ENCODE results near the gene COL10A1.

COL10A1 gene

DNA sequence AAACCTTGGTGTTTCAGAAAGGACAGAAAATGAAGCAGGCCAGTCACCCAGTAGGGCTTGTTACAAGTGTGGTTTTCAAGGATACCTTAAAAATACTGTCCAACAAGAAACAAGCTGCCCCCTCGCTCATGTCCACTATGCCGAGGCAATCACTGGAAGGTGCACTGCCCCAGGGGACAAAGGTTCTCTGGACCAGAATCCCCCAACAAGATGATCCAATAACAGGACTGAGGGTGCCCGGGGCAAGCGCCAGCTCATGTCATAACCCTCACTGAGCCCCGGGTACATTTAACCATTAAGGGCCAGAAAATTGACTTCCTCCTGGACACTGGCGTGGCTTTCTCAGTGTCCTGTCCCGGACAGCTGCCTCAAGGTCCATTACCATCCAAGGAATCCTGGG is 31.9 kb downstream of the COL10A1 start:
- no peak for DNase-seq (ENCODE audit: low read depth)
- in situ Hi-C loops (cut with HindIII; ENCODE audit: low sequenced_read_pairs) = no loop called here
- H3K4me3 ChIP-seq (ENCODE audit: low read depth, low read length) = no peak overlapping the region
- TF ChIP-seq, protein P1, sequence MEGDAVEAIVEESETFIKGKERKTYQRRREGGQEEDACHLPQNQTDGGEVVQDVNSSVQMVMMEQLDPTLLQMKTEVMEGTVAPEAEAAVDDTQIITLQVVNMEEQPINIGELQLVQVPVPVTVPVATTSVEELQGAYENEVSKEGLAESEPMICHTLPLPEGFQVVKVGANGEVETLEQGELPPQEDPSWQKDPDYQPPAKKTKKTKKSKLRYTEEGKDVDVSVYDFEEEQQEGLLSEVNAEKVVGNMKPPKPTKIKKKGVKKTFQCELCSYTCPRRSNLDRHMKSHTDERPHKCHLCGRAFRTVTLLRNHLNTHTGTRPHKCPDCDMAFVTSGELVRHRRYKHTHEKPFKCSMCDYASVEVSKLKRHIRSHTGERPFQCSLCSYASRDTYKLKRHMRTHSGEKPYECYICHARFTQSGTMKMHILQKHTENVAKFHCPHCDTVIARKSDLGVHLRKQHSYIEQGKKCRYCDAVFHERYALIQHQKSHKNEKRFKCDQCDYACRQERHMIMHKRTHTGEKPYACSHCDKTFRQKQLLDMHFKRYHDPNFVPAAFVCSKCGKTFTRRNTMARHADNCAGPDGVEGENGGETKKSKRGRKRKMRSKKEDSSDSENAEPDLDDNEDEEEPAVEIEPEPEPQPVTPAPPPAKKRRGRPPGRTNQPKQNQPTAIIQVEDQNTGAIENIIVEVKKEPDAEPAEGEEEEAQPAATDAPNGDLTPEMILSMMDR (IDR thresholded peaks at IDR 0.05; ENCODE audit: low read depth, low read length, missing control alignments) = no peak

DNA sequence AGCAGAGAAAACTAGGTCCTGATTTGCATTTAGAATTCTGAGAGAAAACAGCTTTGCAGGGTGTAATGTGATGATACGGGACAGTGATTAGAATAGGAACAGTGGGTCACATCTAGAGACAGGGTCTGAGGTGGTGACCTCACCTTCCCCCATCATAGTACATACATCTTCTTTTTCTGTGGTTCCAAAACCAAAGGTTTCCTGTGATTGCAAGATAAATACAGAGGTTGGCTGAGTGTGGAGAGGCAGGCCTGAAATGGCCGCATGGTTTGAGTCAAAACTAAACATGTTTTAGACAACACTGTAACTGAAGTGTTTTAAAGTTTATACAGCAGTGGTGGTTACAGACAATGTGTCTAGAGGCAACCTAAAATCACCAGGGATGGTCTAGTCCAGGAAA is 35.7 kb downstream of the COL10A1 start:
- TF ChIP-seq, protein P1 (IDR thresholded peaks at IDR 0.05; ENCODE audit: low read depth, low read length, missing control alignments) = no peak
- in situ Hi-C loops (cut with HindIII; ENCODE audit: low sequenced_read_pairs) = no loop called here
- DNase-seq (ENCODE audit: low read depth) = no peak
- H3K4me3 ChIP-seq (ENCODE audit: low read depth, low read length) = no peak overlapping the region

DNA sequence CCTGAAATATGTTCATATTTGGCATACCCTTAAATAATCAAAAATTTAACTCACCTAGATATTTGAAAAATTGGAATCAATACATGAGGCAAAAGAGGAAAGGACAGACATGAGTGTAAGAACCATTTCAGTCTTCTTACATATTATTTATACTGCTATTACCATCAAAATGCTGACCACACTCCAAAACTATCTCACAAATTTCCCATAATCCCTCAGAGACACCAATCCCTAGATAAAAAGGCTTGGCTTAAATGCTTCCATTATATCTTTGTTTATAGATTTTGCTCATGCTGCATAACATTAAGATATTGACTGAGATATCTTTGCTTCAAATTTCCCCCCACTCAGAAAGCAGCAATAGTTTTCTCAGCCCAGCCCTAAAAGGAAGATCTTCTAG is 37.0 kb downstream of the COL10A1 start:
- DNase-seq (ENCODE audit: low read depth) = no peak
- in situ Hi-C loops (cut with HindIII; ENCODE audit: low sequenced_read_pairs) = no loop called here
- no peak overlapping the region for H3K4me3 ChIP-seq (ENCODE audit: low read depth, low read length)
- TF ChIP-seq, protein P1 (IDR thresholded peaks at IDR 0.05; ENCODE audit: low read depth, low read length, missing control alignments) = no peak

DNA sequence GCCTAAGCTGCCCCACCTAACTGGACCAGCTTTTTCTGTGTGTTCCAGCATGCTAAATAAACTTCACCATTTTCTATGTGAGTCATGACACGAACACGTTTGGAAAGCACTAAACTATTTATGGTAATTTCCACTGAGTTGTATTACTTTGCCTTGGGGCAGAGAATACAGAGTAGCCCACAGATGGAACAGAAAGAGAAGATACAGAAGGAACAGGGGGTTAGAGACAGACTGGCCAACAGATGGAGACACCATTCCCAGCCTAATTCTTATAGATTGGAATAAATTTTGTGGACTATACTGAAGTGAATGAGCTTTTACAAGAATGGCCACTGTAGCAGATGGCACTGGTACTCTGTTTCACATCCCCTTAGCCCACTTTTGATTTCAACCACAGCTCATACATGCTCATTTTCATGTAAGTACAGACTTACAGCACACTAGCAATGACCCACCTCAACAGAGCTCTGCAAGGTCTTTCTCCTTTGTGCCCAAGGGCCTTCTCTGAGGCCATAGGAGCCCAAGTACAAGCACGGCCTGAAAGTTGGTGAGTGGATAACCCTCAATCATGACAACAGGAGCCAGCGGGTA is 38.4 kb downstream of the COL10A1 start:
- in situ Hi-C loops (cut with HindIII; ENCODE audit: low sequenced_read_pairs) = no loop called here
- H3K4me3 ChIP-seq (ENCODE audit: low read depth, low read length) = no peak overlapping the region
- peak; percentile 37 for DNase-seq (ENCODE audit: low read depth)
- TF ChIP-seq, protein P1 (IDR thresholded peaks at IDR 0.05; ENCODE audit: low read depth, low read length, missing control alignments) = peak; percentile 19

DNA sequence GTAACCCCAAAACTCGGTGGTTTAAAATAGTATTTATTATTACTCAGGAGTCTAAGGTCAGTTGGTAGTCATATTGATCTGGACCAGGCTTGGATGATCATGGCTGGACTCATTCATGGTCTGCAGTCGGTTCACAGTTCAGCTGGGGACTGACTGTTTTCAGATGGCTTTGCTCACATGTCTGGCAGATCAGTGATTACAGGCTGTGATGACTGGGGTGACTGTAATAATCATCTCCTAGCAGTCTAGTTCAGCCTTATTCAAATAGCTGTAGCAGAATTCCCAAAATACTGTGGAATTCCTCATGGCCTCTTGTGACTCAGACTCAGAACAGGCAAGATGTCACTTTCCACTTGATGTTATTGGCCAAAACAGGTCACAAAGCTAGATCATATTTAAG is 41.6 kb downstream of the COL10A1 start:
- in situ Hi-C loops (cut with HindIII; ENCODE audit: low sequenced_read_pairs) = no loop called here
- no peak overlapping the region for H3K4me3 ChIP-seq (ENCODE audit: low read depth, low read length)
- no peak for DNase-seq (ENCODE audit: low read depth)
- TF ChIP-seq, protein P1 (IDR thresholded peaks at IDR 0.05; ENCODE audit: low read depth, low read length, missing control alignments) = no peak

DNA sequence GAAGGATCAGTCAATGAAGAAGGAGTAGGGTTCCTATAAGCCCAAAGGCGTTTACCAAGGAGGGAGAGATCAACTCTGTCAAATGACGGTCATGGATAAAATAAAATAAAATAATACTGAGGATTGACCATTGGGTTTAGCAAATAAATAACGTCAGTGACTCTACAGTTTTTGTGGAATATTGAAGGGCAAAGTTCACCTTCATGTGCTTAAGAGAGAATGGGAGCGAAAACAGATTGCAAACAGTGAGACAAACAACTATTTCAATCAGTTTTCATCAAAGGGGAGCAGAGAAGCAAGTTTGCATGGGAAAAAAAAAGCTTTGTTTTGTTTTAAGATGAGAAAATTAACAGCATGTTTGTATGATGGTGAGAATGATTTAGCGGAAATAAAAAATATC is 42.9 kb downstream of the COL10A1 start:
- in situ Hi-C loops (cut with HindIII; ENCODE audit: low sequenced_read_pairs) = no loop called here
- TF ChIP-seq, protein P1 (IDR thresholded peaks at IDR 0.05; ENCODE audit: low read depth, low read length, missing control alignments) = no peak
- H3K4me3 ChIP-seq (ENCODE audit: low read depth, low read length) = no peak overlapping the region
- DNase-seq (ENCODE audit: low read depth) = no peak

Measured in astrocyte of the cerebellum (primary cell).